ENCODE data around the gene SMIM28.

- TF ChIP-seq EP300 (IDR thresholded peaks at IDR 0.05), result no peak
- TF ChIP-seq POLR2A (IDR thresholded peaks at IDR 0.05), result no peak
Measured at GRCh38 chr6:138383776-138384175, 6.1 kb downstream of the SMIM28 start.
